SU-DHL-6 (cell line): ENCODE measurements around the gene RNF103.

Experiments used
- H2AFZ ChIP-seq: fragments of 200-600 bp; sonication (generic); 2 replicates; pipeline ENCODE4 v1.6.1; 2014; ENCODE audit warnings: low read depth, mild to moderate bottlenecking, moderate library complexity, mixed read lengths, antibody characterized with exemption, low read length; ENCODE audit not compliant: severe bottlenecking
- H3F3A ChIP-seq: fragments of 200-600 bp; shearing (Covaris generic); 2 replicates; pipeline ENCODE4 v1.6.0; 2016; ENCODE audit warnings: antibody characterized with exemption, mild to moderate bottlenecking; ENCODE audit not compliant: insufficient read depth
- H3K27ac ChIP-seq: fragments of 200-600 bp; sonication (generic); 2 replicates; pipeline ENCODE4 v1.5.1; 2016; ENCODE audit warnings: low read depth, mild to moderate bottlenecking, low read length, moderate library complexity, mixed read lengths
- H3K27me3 ChIP-seq: fragments of 200-600 bp; sonication (generic), shearing (Covaris generic); 2 replicates; pipeline ENCODE4 v1.6.0; 2014; ENCODE audit warnings: mild to moderate bottlenecking, low read length
- H3K36me3 ChIP-seq: fragments of 200-600 bp; sonication (generic); 2 replicates; pipeline ENCODE4 v1.6.1; 2014; ENCODE audit warnings: mild to moderate bottlenecking, low read length, mixed read lengths
- H3K4me2 ChIP-seq: fragments of 300-600, 200-600 bp; shearing (Covaris generic), sonication (generic); 2 replicates; pipeline ENCODE4 v1.6.0; 2014; ENCODE audit warnings: low read length, low read depth, mild to moderate bottlenecking; ENCODE audit not compliant: poor library complexity, severe bottlenecking
- H3K4me3 ChIP-seq: fragments of 200-600 bp; sonication (generic); 2 replicates; pipeline ENCODE4 v1.5.1; 2014; ENCODE audit warnings: antibody characterized with exemption, low read length, mild to moderate bottlenecking, mixed read lengths; ENCODE audit not compliant: insufficient read depth, poor library complexity, severe bottlenecking
- H3K79me2 ChIP-seq: fragments of 200-600 bp; sonication (generic); 2 replicates; pipeline ENCODE4 v1.6.1; 2014; ENCODE audit warnings: mild to moderate bottlenecking, low read length, moderate library complexity; ENCODE audit not compliant: insufficient read depth
- H3K9ac ChIP-seq: fragments of 200-600 bp; sonication (generic); 2 replicates; pipeline ENCODE4 v1.7.0; 2014; ENCODE audit warnings: mild to moderate bottlenecking, low read length
- H3K9me2 ChIP-seq: fragments of 200-600 bp; sonication (generic); replicated peaks from 2 replicates; pipeline ENCODE4 v1.6.1; 2014; ENCODE audit warnings: low read length; ENCODE audit not compliant: insufficient read depth
- H3K9me3 ChIP-seq: fragments of 200-600 bp; sonication (generic); 2 replicates; pipeline ENCODE4 v1.6.1; 2014; ENCODE audit warnings: low read length, mixed read lengths; ENCODE audit not compliant: insufficient read depth
- H4K20me1 ChIP-seq: fragments of 200-600 bp; sonication (generic); 2 replicates; pipeline ENCODE4 v1.6.1; 2014; ENCODE audit warnings: low read depth, mild to moderate bottlenecking, antibody characterized with exemption, low read length, moderate library complexity, mixed read lengths
- CTCF ChIP-seq: fragments of 200-600 bp; sonication (generic); IDR thresholded peaks from one replicate; pipeline ENCODE4 v1.5.1; 2017; ENCODE audit warnings: antibody characterized with exemption, mild to moderate bottlenecking, low read length, moderate library complexity; ENCODE audit not compliant: insufficient read depth, poor library complexity, severe bottlenecking
- EZH2phosphoT487 ChIP-seq: fragments of 200-600 bp; sonication (generic), shearing (Covaris generic); conservative IDR thresholded peaks from 2 replicates; pipeline ENCODE4 v1.6.1; 2018; ENCODE audit warnings: mild to moderate bottlenecking, antibody characterized with exemption, low read length, moderate library complexity, mixed read lengths

The RNF103 gene

GRCh38 chr2:86603905-86604304, 19.8 kb downstream of the RNF103 start:
- H3F3A ChIP-seq = no peaks in the 10 kb centered on the region
- no peaks in the 10 kb centered on the region for H4K20me1 ChIP-seq
- H3K27ac ChIP-seq = no peak overlapping the region
- H3K27me3 ChIP-seq = no peaks in the 10 kb centered on the region
- no peak overlapping the region for H3K4me2 ChIP-seq
- no peak overlapping the region for H3K4me3 ChIP-seq
- no peaks in the 10 kb centered on the region for H3K79me2 ChIP-seq
- no peaks in the 10 kb centered on the region for H3K9me2 ChIP-seq
- H3K9ac ChIP-seq = no peak overlapping the region
- no peak for TF ChIP-seq EZH2phosphoT487
- no peak for TF ChIP-seq CTCF
- no peaks in the 10 kb centered on the region for H3K9me3 ChIP-seq
- peaks cover 6% of the 10 kb centered on the region; the same call in 1 of the 2 replicates for H3K36me3 ChIP-seq
- H2AFZ ChIP-seq = no peak overlapping the region

- no peaks in the 10 kb centered on the region for H3K36me3 ChIP-seq
- H3K9ac ChIP-seq = no peak overlapping the region
- TF ChIP-seq CTCF = no peak
- no peak for TF ChIP-seq EZH2phosphoT487
- H3K27me3 ChIP-seq = no peaks in the 10 kb centered on the region
- no peaks in the 10 kb centered on the region for H4K20me1 ChIP-seq
- H2AFZ ChIP-seq = no peak overlapping the region
- H3K4me2 ChIP-seq = no peak overlapping the region
- no peaks in the 10 kb centered on the region for H3K79me2 ChIP-seq
- no peak overlapping the region for H3K4me3 ChIP-seq
- H3K9me2 ChIP-seq = no peaks in the 10 kb centered on the region
- H3K27ac ChIP-seq = no peak overlapping the region
- H3F3A ChIP-seq = no peaks in the 10 kb centered on the region
- H3K9me3 ChIP-seq = no peaks in the 10 kb centered on the region
Measured at GRCh38 chr2:86598966-86599365, 24.7 kb downstream of the RNF103 start.

GRCh38 chr2:86596118-86596517, 27.5 kb downstream of the RNF103 start:
- no peaks in the 10 kb centered on the region for H3K9me3 ChIP-seq
- no peaks in the 10 kb centered on the region for H3K27me3 ChIP-seq
- H3F3A ChIP-seq = no peaks in the 10 kb centered on the region
- H3K4me3 ChIP-seq = no peak overlapping the region
- H3K9me2 ChIP-seq = no peaks in the 10 kb centered on the region
- no peak overlapping the region for H3K9ac ChIP-seq
- TF ChIP-seq EZH2phosphoT487 = no peak
- no peak for TF ChIP-seq CTCF
- H3K27ac ChIP-seq = no peak overlapping the region
- no peaks in the 10 kb centered on the region for H3K36me3 ChIP-seq
- no peak overlapping the region for H2AFZ ChIP-seq
- H3K4me2 ChIP-seq = no peak overlapping the region
- H4K20me1 ChIP-seq = no peaks in the 10 kb centered on the region
- H3K79me2 ChIP-seq = no peaks in the 10 kb centered on the region
